ENCODE measurements around the gene NISCH.

GRCh38 chr3:52509753-52510328 is 54.4 kb downstream of the NISCH start:
- TF ChIP-seq POLR2A (IDR thresholded peaks at IDR 0.05): no peak
- TF ChIP-seq, protein P1, sequence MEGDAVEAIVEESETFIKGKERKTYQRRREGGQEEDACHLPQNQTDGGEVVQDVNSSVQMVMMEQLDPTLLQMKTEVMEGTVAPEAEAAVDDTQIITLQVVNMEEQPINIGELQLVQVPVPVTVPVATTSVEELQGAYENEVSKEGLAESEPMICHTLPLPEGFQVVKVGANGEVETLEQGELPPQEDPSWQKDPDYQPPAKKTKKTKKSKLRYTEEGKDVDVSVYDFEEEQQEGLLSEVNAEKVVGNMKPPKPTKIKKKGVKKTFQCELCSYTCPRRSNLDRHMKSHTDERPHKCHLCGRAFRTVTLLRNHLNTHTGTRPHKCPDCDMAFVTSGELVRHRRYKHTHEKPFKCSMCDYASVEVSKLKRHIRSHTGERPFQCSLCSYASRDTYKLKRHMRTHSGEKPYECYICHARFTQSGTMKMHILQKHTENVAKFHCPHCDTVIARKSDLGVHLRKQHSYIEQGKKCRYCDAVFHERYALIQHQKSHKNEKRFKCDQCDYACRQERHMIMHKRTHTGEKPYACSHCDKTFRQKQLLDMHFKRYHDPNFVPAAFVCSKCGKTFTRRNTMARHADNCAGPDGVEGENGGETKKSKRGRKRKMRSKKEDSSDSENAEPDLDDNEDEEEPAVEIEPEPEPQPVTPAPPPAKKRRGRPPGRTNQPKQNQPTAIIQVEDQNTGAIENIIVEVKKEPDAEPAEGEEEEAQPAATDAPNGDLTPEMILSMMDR (IDR thresholded peaks at IDR 0.05): no peak

Data from right lobe of liver (tissue), 4 donors.